Parathyroid adenoma (tissue), 2 donors: ENCODE measurements around the gene RAPSN.

Source experiments
- H2AFZ ChIP-seq: fragments of 300-600 bp; sonication (generic); one replicate; pipeline ENCODE4 v1.7.0; 2017; ENCODE audit warnings: antibody characterized with exemption, mild to moderate bottlenecking
- H3K27ac ChIP-seq: fragments of 300-600 bp; sonication (generic); one replicate; pipeline ENCODE4 v1.7.0; 2017
- H3K27me3 ChIP-seq: fragments of 300-600 bp; sonication (generic); one replicate; pipeline ENCODE4 v1.7.0; 2017; ENCODE audit warnings: low read length; ENCODE audit not compliant: control insufficient read depth, insufficient read depth
- H3K36me3 ChIP-seq: fragments of 300-600 bp; sonication (generic); one replicate; pipeline ENCODE4 v1.7.0; 2017; ENCODE audit warnings: low read length; ENCODE audit not compliant: control insufficient read depth, insufficient read depth
- H3K4me1 ChIP-seq: fragments of 300-600 bp; sonication (generic); one replicate; pipeline ENCODE4 v1.7.0; 2017; ENCODE audit warnings: control low read depth
- H3K4me2 ChIP-seq: fragments of 300-600 bp; sonication (generic); one replicate; pipeline ENCODE4 v1.7.0; 2017; ENCODE audit warnings: low read length
- H3K4me3 ChIP-seq: fragments of 300-600 bp; sonication (generic); one replicate; pipeline ENCODE4 v1.7.0; 2017; ENCODE audit warnings: low read depth, low read length
- H3K79me2 ChIP-seq: fragments of 300-600 bp; sonication (generic); one replicate; pipeline ENCODE4 v1.7.0; 2017; ENCODE audit warnings: control low read depth
- H3K9ac ChIP-seq: fragments of 300-600 bp; sonication (generic); one replicate; pipeline ENCODE4 v1.7.0; 2017; ENCODE audit warnings: mild to moderate bottlenecking
- H3K9me3 ChIP-seq: fragments of 300-600 bp; sonication (generic); one replicate; pipeline ENCODE4 v1.7.0; 2017; ENCODE audit warnings: low read length; ENCODE audit not compliant: control insufficient read depth
- TF ChIP-seq, protein P1 (sequence below): fragments of 300-600 bp; sonication (generic); IDR thresholded peaks from one replicate; pipeline ENCODE4 v1.7.0; 2017; ENCODE audit warnings: antibody characterized with exemption, mild to moderate bottlenecking
- donor health status: primary hyperparathyroidism.

The RAPSN gene

DNA sequence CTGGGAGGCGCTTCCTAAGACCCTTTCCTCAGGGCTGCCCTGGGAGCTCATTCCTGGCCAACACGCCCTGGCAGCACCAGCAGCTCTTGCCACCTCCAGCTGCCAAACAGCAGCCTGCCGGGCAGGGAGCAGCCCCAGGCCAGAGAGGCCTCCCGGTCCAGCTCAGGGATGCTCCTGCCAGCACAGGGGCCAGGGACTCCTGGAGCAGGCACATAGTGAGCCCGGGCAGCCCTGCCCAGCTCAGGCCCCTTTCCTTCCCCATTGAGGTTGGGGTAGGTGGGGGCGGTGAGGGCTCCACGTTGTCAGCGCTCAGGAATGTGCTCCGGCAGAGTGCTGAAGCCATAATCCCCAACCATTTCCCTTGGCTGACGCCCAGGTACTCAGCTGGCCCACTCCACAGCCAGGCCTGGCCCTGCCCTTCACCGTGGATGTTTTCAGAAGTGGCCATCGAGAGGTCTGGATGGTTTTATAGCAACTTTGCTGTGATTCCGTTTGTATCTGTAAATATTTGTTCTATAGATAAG is 32.9 kb downstream of the RAPSN start:
- Histone ChIP-seq H3K9me3 (no peaks in the 10 kb centered on the region), H2AFZ (no peak overlapping the region), H3K4me2 (no peak overlapping the region), H3K27ac (no peak overlapping the region), H3K9ac (no peak overlapping the region), H3K36me3 (no peaks in the 10 kb centered on the region), H3K4me1 (no peaks in the 10 kb centered on the region), H3K4me3 (no peak overlapping the region), H3K27me3 (no peaks in the 10 kb centered on the region), H3K79me2 (no peaks in the 10 kb centered on the region)
- TF ChIP-seq, protein P1, sequence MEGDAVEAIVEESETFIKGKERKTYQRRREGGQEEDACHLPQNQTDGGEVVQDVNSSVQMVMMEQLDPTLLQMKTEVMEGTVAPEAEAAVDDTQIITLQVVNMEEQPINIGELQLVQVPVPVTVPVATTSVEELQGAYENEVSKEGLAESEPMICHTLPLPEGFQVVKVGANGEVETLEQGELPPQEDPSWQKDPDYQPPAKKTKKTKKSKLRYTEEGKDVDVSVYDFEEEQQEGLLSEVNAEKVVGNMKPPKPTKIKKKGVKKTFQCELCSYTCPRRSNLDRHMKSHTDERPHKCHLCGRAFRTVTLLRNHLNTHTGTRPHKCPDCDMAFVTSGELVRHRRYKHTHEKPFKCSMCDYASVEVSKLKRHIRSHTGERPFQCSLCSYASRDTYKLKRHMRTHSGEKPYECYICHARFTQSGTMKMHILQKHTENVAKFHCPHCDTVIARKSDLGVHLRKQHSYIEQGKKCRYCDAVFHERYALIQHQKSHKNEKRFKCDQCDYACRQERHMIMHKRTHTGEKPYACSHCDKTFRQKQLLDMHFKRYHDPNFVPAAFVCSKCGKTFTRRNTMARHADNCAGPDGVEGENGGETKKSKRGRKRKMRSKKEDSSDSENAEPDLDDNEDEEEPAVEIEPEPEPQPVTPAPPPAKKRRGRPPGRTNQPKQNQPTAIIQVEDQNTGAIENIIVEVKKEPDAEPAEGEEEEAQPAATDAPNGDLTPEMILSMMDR: no peak

DNA sequence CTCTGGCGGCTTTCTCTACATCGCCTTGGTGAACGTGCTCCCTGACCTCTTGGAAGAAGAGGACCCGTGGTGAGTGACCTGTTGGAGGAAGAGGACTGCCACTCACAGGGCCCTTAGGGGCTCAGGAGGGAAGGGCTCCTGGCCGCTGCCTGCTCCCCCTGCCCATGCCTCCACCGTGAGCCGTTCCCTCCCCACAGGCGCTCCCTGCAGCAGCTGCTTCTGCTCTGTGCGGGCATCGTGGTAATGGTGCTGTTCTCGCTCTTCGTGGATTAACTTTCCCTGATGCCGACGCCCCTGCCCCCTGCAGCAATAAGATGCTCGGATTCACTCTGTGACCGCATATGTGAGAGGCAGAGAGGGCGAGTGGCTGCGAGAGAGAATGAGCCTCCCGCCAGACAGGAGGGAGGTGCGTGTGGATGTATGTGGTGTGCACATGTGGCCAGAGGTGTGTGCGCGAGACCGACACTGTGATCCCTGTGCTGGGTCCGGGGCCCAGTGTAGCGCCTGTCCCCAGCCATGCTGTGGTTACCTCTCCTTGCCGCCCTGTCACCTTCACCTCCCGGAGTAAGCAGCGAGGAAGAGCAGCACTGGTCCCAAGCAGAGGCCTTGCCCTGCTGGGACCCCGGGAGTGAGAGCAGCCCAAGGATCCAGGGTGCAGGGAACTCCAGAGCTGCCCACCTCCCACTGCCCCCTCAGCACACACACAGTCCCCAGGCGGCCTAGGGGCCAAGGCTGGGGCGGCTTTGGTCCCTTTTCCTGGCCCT is 33.7 kb downstream of the RAPSN start:
- Histone ChIP-seq H2AFZ (no peak overlapping the region), H3K9ac (no peak overlapping the region), H3K27ac (no peak overlapping the region), H3K4me2 (no peak overlapping the region), H3K27me3 (no peaks in the 10 kb centered on the region), H3K36me3 (no peaks in the 10 kb centered on the region), H3K9me3 (no peaks in the 10 kb centered on the region), H3K79me2 (no peaks in the 10 kb centered on the region), H3K4me1 (no peaks in the 10 kb centered on the region), H3K4me3 (no peak overlapping the region)
- TF ChIP-seq, protein P1: no peak

DNA sequence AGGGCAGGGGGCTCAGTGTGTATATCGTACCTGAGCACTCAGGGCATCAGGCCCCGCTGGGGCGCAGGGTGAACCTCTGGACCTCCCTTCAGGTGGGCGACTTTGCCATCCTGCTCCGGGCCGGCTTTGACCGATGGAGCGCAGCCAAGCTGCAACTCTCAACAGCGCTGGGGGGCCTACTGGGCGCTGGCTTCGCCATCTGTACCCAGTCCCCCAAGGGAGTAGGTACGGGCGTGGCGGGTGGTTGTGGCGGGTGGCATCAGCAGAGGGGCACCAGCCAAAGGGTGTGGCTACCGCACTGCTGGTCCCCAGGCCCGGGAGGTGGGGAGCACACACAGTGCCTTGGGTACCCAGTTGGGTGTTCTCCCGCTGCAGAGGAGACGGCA is 34.3 kb downstream of the RAPSN start:
- TF ChIP-seq, protein P1: no peak
- Histone ChIP-seq H3K27ac (no peak overlapping the region), H3K4me1 (no peaks in the 10 kb centered on the region), H3K4me2 (no peak overlapping the region), H3K79me2 (no peaks in the 10 kb centered on the region), H2AFZ (no peak overlapping the region), H3K36me3 (no peaks in the 10 kb centered on the region), H3K9ac (no peak overlapping the region), H3K4me3 (no peak overlapping the region), H3K27me3 (no peaks in the 10 kb centered on the region), H3K9me3 (no peaks in the 10 kb centered on the region)

DNA sequence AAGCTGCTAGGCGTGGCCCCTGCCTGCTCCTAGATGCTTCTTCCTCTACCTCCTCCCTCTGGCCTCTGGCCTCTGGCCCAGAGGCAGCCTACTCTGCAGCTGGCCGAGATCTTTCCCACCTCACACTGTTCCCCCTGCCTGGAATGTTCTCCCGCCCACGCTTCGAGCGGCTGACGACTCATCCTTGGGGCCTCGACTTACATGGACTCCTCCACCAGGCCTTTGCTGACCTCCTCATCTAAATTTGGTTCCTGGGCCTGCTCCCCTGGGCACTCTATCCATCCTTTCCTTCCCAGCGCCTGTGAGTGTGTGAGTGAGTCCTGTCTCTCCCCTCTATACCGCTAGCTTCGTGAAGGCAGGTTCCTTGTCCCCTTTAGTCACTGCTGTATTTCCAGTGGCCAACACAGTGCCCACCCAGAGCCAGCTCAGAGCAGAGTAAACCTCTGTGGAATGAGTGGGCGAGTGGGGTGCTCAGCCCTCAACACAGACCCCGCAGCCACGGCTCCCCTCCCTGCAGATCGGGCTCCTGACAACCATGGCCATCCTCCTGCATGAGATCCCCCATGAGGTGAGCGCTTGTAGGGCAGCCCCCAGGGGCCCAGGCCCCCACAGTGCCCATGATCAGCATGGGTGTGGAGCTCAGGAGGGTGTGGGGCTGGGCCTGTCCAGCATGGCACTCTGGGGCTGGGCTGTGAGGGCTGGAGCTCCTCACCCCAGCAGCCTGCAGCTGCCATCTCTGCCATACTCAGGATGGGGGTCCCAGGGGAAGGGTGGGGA is 34.8 kb downstream of the RAPSN start:
- Histone ChIP-seq H3K4me2 (no peak overlapping the region), H3K79me2 (no peaks in the 10 kb centered on the region), H2AFZ (no peak overlapping the region), H3K27me3 (no peaks in the 10 kb centered on the region), H3K9ac (no peak overlapping the region), H3K9me3 (no peaks in the 10 kb centered on the region), H3K4me3 (no peak overlapping the region), H3K4me1 (peaks cover 3% of the 10 kb centered on the region), H3K36me3 (no peaks in the 10 kb centered on the region), H3K27ac (no peak overlapping the region)
- TF ChIP-seq, protein P1: no peak
